Endothelial cell of umbilical vein (primary cell): ENCODE results near the gene MAML2. TPM values are rescaled to one million over a fixed set of nuclear protein-coding genes. Genes with fewer than 3 reads are reported as not detected.

Experiments
- BruUV-seq: library from RNA; stranded (reverse); fragments of 400-500 nt; replicated peaks from 2 replicates; lab custom pipeline; 2021; lab: Mats Ljungman, UMichigan
- CTCF ChIA-PET: fragments of 300-600, 350-600 bp; sonication (Branson Sonifier 250); formaldehyde crosslinking; loops from one replicate; lab custom pipeline; 2021; ENCODE audit warnings: antibody characterized with exemption, inconsistent platforms; lab: Charles Lee
- POLR2A ChIA-PET: fragments of 300-600, 350-600 bp; sonication (Branson Sonifier 250); formaldehyde crosslinking; loops from one replicate; lab custom pipeline; 2021; ENCODE audit warnings: antibody characterized with exemption, inconsistent platforms; lab: Charles Lee
- DNase-seq: peaks from one replicate; pipeline ENCODE4 v3.0.0-alpha.2; 2011; ENCODE audit warnings: low read depth, low spot score
- FAIRE-seq: peaks from 2 replicates; lab custom pipeline; 2011; peaks lifted over from hg19 to GRCh38; lab: Jason Lieb, UNC
- H2AFZ ChIP-seq: 2 replicates; pipeline ENCODE4 v1.6.0; 2012; ENCODE audit warnings: low read depth, low read length, control low read depth, inconsistent platforms
- H3K27ac ChIP-seq: 2 replicates; pipeline ENCODE4 v1.5.1; 2011; ENCODE audit warnings: low read depth, mild to moderate bottlenecking, control low read depth, low read length, moderate library complexity; ENCODE audit not compliant: insufficient read depth
- H3K27me3 ChIP-seq, 2 experiments: 2 replicates each; pipeline versions ENCODE4 v1.6.0 to v1.6.1; 2011; ENCODE audit warnings: low read length in 2 of 2, mixed read lengths in 1 of 2; ENCODE audit not compliant: control insufficient read depth in 2 of 2, insufficient read depth in 2 of 2
- H3K36me3 ChIP-seq, 2 experiments: 2 replicates in 1 of 2; 3 replicates in 1 of 2; pipeline ENCODE4 v1.5.1; 2011; ENCODE audit warnings: low read length in 2 of 2, mild to moderate bottlenecking in 1 of 2, moderate library complexity in 1 of 2; ENCODE audit not compliant: control insufficient read depth in 2 of 2, insufficient read depth in 2 of 2; ENCODE audit errors: extremely low read depth in 1 of 2
- H3K4me1 ChIP-seq: 3 replicates; pipeline ENCODE4 v1.5.1; 2011; ENCODE audit warnings: mild to moderate bottlenecking, low read length; ENCODE audit not compliant: control insufficient read depth, insufficient read depth; ENCODE audit errors: extremely low read depth
- H3K4me2 ChIP-seq: 2 replicates; pipeline ENCODE4 v1.6.1; 2011; ENCODE audit warnings: low read length, control low read depth, mixed read lengths; ENCODE audit not compliant: insufficient read depth
- H3K4me3 ChIP-seq, 3 experiments: fragments of 200-600 bp in 1 of 3; sonication (generic), shearing (Covaris generic) in 1 of 3; replicated peaks in 1 of 3; 2 replicates each; pipeline ENCODE4 v1.5.1; 2011 to 2016; ENCODE audit warnings: control low read depth in 3 of 3, low read length in 3 of 3, mild to moderate bottlenecking in 2 of 3, inconsistent platforms in 1 of 3, low read depth in 1 of 3, moderate library complexity in 1 of 3; ENCODE audit not compliant: insufficient read depth in 1 of 3
- H3K79me2 ChIP-seq: 2 replicates; pipeline ENCODE4 v1.6.0; 2012; ENCODE audit warnings: low read length, inconsistent platforms; ENCODE audit not compliant: control insufficient read depth, insufficient read depth
- H3K9ac ChIP-seq: replicated peaks from 2 replicates; pipeline ENCODE3; 2011; ENCODE audit warnings: low read length, control low read depth; ENCODE audit not compliant: insufficient read depth; ENCODE audit errors: extremely low read depth
- H3K9me1 ChIP-seq: replicated peaks from 3 replicates; pipeline ENCODE4 v1.6.0; 2011; ENCODE audit warnings: mild to moderate bottlenecking, low read length; ENCODE audit not compliant: control insufficient read depth, insufficient read depth; ENCODE audit errors: extremely low read depth
- H3K9me3 ChIP-seq: replicated peaks from 2 replicates; pipeline ENCODE4 v1.5.1; 2012; ENCODE audit warnings: low read length, inconsistent platforms; ENCODE audit not compliant: control insufficient read depth, insufficient read depth
- H4K20me1 ChIP-seq: replicated peaks from 2 replicates; pipeline ENCODE3; 2011; ENCODE audit warnings: mild to moderate bottlenecking, low read length; ENCODE audit not compliant: control insufficient read depth, insufficient read depth; ENCODE audit errors: extremely low read depth
- CTCF ChIP-seq, 2 donors: IDR thresholded peaks; 1 replicate in 1 of 2; 2 replicates in 1 of 2; pipeline ENCODE4 v1.5.1; 2011; ENCODE audit warnings: low read length in 2 of 2, mild to moderate bottlenecking in 2 of 2, moderate library complexity in 2 of 2, control low read depth in 1 of 2, inconsistent platforms in 1 of 2, low read depth in 1 of 2; ENCODE audit not compliant: insufficient read depth in 1 of 2; ENCODE audit errors: extremely low read depth in 1 of 2
- EZH2 ChIP-seq: IDR thresholded peaks from 2 replicates; pipeline ENCODE4 v1.6.1; 2012; ENCODE audit warnings: borderline replicate concordance, low read depth, mild to moderate bottlenecking, moderate library complexity, low read length, inconsistent platforms; ENCODE audit not compliant: severe bottlenecking
- FOS ChIP-seq: IDR thresholded peaks from 2 replicates; pipeline ENCODE4 v1.6.1; 2011; ENCODE audit warnings: mild to moderate bottlenecking, low read length, moderate library complexity, borderline replicate concordance; ENCODE audit not compliant: insufficient read depth
- JUN ChIP-seq: IDR thresholded peaks from 2 replicates; pipeline ENCODE4 v1.6.1; 2011; ENCODE audit warnings: borderline replicate concordance, low read depth; ENCODE audit not compliant: insufficient read length, insufficient read depth
- POLR2AphosphoS5 ChIP-seq: IDR thresholded peaks from 2 replicates; pipeline ENCODE4 v1.6.1; 2012; ENCODE audit warnings: low read depth, mild to moderate bottlenecking, control low read depth, low read length, moderate library complexity; ENCODE audit not compliant: insufficient read depth
- dilution Hi-C: fragments of 300-500 bp; cut with MboI; formaldehyde crosslinking; loops from one replicate; pipeline ENCODE4 v1.15.0; 2019; ENCODE audit warnings: low sequenced_read_pairs; ENCODE audit not compliant: extremely low pct_ligation_motif_present
- intact Hi-C: fragments of 100-400 bp; cut with micrococcal nuclease; formaldehyde crosslinking; loops from one replicate; pipeline ENCODE4 v1.10.0; 2022
- polyA plus RNA-seq, 4 experiments: library from polyadenylated mRNA; depleted of rRNA in 3 of 4; stranded (reverse) in 3 of 4; unstranded in 1 of 4; fragments of >200 nt; gene quantifications; 2 replicates each; pipeline versions ENCODE4 v1.2.1 to v1.2.3, GENCODE V29; 2011 to 2012; ENCODE audit warnings: missing spikeins in 1 of 4
- total RNA-seq: library from RNA; stranded (reverse); gene quantifications from 2 replicates; pipeline ENCODE4 v1.2.3, GENCODE V29; 2021

Gene MAML2
- total and polyA plus RNA-seq, 2 donors (not counting 3 experiments of a cell fraction or from before 2014, with no cell fraction given): 12.4 to 16.8 TPM

GRCh38 chr11:96316869-96317268, 26.1 kb downstream of the MAML2 start:
- no peak overlapping the region for H3K9ac ChIP-seq
- dilution Hi-C loops: no loop called here
- no peak overlapping the region for H3K4me3 ChIP-seq
- BruUV-seq: no TSS peak
- FAIRE-seq (no peak), DNase-seq (no peak)
- H3K27ac ChIP-seq: no peak overlapping the region
- H3K4me2 ChIP-seq: no peak overlapping the region
- H3K79me2 ChIP-seq: peaks cover 17% of the 10 kb centered on the region
- POLR2A ChIA-PET: interaction anchor here (0.6 kb wide), 1 partner anchor 72 kb away, joined by 6 read pairs; no protein-coding TSS in a partner anchor
- CTCF ChIA-PET: interaction anchor here (1.4 to 1.7 kb wide), 2 partner anchors 22 to 26 kb away, joined by 3 to 7 read pairs; partner anchors contain the start of gene MAML2
- H3K4me1 ChIP-seq: peaks cover 48% of the 10 kb centered on the region
- no peaks in the 10 kb centered on the region for H4K20me1 ChIP-seq
- H3K27me3 ChIP-seq: no peaks in the 10 kb centered on the region
- intact Hi-C loops: no loop called here
- TF ChIP-seq POLR2AphosphoS5: no peak
- TF ChIP-seq FOS: no peak
- no peak for TF ChIP-seq EZH2
- no peak for TF ChIP-seq JUN
- no peak for TF ChIP-seq CTCF (IDR thresholded peaks at IDR 0.05; ENCODE audit: extremely low read depth in 1 of 2, insufficient read depth in 1 of 2, low read depth in 1 of 2, low read length in 2 of 2)
- no peaks in the 10 kb centered on the region for H3K36me3 ChIP-seq
- H2AFZ ChIP-seq: no peak overlapping the region
- H3K9me3 ChIP-seq: no peaks in the 10 kb centered on the region
- no peaks in the 10 kb centered on the region for H3K9me1 ChIP-seq
